GM12801 (cell line): ENCODE measurements around the gene TNNT1.

ENCODE experiments used
- TF ChIP-seq, protein P1 (sequence below): IDR thresholded peaks from one replicate; pipeline ENCODE4 v1.5.1; 2011; ENCODE audit warnings: control low read depth; ENCODE audit not compliant: insufficient read length; ENCODE audit errors: extremely low read depth

Gene TNNT1

DNA sequence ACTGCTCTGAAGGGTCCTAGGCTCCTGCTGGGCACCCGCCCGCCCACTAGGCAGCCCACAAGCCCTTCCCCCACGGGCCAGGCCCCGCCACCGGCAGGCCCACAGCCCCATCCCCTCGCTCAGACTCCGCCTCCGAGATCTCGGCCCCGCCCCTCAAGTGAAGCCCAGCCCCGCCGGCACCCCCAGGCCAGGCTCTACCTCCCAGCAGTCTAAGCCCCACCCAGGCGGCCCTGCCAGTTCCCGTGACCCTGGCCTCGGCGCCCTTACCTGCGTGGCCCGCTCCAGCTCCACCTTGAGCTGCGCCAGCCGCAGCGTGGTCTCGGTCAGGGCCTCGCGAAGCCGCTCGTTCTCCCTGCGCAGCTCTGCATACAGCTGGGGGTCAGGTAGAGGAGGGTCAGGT, 57.1 kb downstream of the TNNT1 start:
- TF ChIP-seq, protein P1, sequence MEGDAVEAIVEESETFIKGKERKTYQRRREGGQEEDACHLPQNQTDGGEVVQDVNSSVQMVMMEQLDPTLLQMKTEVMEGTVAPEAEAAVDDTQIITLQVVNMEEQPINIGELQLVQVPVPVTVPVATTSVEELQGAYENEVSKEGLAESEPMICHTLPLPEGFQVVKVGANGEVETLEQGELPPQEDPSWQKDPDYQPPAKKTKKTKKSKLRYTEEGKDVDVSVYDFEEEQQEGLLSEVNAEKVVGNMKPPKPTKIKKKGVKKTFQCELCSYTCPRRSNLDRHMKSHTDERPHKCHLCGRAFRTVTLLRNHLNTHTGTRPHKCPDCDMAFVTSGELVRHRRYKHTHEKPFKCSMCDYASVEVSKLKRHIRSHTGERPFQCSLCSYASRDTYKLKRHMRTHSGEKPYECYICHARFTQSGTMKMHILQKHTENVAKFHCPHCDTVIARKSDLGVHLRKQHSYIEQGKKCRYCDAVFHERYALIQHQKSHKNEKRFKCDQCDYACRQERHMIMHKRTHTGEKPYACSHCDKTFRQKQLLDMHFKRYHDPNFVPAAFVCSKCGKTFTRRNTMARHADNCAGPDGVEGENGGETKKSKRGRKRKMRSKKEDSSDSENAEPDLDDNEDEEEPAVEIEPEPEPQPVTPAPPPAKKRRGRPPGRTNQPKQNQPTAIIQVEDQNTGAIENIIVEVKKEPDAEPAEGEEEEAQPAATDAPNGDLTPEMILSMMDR: no peak

DNA sequence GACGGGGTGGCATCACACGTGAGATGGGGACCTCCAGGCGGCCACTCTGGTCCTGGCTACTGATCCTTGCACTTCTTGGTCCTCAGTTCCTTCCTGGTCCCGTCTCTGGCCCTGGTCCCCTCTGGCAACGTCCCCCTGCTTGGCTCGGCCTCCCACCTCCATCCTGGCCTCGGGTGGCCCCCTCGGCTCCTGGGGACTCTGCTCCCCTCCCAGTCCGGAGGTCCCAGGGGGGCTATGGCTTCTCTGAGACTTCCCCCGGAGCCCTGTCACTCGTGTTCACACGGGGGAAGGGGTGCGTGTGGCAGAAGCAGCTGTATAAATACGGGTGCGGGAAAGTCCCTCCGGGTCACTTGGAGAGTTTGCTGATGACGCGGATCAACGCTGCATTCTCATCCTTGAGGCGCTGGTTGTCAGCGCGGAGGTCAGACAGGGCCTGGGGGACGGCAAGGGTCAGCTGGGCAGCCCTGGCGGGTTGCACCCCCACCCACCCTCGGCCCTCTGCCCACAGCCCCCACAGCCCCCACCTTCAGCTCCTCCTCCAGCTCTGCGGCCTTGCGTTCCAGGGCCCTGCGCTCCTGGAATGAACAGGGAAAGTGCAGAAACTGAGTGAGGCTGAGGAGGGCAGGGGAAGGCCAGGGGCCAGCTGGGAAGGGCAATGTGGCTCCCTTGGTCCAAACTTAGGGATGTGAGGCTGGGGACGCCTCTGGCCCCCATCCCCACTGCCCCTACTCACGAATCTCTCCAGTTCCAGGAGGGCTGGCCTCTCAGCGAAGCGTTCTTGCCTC, 57.7 kb downstream of the TNNT1 start:
- TF ChIP-seq, protein P1: no peak

DNA sequence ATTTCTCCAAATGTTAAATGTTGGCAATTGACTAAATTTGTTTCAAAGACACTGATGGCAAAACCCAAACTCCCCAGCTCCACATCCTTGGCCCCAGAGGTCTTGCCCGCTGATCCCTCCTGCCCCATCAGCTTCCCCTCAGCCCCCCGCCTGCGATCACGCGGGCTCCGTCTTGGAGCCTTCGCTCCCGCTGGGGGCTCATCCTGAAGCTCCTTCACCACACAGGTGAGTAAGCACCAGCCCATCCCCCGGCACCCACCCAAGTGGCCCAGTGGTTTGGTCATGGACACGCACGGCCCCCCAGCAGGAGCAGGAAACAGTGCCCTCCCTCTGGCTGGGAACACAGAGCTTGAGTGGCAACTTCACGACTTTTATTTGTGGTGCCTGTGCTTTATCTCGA, 58.4 kb downstream of the TNNT1 start:
- TF ChIP-seq, protein P1: no peak

DNA sequence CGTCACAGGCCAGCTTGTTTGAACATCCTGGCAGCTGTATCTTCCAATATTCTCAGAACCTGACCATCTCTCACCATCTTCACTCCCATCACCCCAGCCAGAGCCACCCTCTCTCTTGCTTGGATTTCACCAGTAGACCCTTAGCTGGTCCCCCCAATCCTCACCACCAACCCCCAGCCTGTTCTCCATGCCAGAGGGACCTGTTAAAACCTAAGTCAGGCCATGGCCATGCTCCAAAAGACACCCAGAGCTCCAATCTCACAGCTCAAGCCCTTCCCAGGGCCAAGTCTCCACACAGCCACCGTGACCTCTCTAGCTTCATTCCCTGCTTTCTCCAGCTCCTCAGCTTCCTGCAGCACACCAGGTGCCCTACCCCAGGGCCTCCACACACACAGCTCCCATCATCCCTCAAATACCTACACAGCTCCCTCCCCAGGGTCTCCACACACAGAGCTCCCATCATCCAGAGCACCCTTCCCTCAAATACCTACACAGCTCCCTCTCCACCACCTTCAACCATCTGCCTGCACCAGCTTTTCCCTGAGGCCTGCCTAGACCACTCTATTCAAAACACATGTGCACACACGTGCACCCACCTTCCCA, 59.6 kb downstream of the TNNT1 start:
- TF ChIP-seq, protein P1: no peak

DNA sequence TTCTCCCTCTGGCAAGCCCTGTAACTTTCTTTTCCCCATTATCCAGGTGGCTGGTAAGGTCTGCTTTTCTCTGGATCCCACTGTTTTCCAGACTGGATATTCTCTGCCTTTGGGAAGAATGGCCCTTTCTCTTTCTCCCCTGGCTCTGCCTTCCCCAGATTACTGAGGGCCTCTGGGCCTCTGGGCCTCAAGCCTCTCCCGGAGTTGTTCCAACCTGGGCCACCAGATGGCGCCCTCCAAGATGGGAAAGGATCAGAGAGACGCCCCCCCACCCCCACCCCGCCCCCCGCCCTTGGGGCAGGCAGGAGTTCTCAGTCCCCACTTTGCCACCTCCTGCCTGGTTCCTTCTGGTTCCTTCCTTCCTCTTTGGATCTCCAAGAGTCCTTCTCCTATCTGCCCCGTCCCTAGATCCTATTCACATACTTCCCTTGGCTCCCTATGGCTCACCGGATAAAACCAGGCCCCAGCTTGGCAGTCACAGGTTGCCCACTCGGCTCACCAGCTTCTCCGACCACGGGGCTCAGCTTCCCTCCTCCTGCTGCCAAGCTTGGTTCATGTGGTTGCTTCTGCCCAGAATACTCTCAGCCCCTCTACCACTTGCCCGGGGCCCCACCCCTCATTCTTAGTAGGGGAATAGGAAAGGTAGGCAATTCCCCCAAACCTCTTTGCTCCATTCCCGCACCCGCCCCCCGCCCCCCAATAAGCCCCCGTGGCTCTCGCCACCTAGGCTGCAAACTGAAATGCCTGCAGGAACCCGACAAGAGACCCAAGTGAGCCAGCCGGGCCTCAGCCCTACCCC, 60.3 kb downstream of the TNNT1 start:
- TF ChIP-seq, protein P1: no peak

DNA sequence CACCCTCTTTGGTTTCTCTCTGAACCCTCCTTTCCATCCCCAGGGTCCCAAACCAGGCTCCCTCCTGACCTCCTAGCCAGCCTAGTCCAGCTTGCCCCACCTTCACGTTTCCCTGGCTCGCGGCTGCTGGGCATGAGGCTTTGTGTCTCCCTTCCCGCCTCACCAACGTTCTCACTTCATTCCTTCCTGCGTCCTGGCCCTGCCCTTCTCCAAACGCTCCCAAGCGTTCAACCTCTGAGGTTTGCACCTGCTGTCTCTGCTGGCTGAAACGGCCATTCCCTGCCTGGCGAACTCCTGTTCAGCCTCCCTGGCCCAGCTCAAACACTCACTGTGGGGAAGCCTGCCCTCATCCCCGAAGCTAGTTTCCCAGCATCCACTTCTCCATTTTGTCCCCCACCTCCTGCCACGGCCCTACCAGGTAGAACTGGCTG, 61.0 kb downstream of the TNNT1 start:
- TF ChIP-seq, protein P1: no peak

DNA sequence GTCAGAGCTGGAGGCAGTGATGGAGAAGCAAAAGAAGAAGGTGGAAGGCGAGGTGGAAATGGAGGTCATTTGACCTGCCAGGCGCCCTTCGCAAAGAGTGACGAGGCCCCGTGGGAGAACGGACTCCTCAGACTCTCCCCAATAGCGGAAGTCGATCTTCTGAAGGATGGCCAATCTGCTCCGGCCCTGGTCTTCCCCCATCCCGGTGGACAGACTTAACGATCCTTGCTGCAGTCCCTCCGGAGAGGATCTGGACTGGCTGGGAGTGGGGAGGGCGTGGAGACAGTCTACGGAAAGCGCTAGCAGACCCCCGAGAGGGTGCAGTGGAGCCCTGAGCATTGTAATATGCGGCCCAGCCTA, 61.5 kb downstream of the TNNT1 start:
- TF ChIP-seq, protein P1: no peak
